Fibroblast of skin of scalp (primary cell): ENCODE data around the gene MRPS35.

Experiments
- DNase-seq: peaks from one replicate; pipeline ENCODE4 v3.0.0-alpha.2; 2013

Gene MRPS35

GRCh38 chr12:27772328-27773049, 61.9 kb downstream of the MRPS35 start:
- no peak for DNase-seq

DNA sequence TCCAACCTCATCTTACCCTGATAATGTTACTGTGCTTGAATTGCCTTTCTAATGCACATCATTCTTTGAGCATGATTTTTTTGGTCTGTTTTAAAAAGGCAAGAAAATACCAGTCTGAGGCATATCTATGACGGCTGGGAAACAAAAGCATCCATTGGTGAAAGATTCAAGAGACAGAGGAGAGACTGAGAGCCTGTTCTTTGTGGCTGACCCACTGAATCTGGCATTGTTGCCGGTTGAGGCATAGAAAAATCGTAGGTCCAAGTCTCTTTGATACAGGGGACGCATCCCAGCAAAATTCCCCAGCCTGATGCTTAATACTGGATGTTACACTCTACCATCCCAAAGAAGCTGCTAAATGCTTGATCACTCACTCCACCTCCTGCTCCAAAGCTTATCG, 66.5 kb downstream of the MRPS35 start:
- no peak for DNase-seq

DNA sequence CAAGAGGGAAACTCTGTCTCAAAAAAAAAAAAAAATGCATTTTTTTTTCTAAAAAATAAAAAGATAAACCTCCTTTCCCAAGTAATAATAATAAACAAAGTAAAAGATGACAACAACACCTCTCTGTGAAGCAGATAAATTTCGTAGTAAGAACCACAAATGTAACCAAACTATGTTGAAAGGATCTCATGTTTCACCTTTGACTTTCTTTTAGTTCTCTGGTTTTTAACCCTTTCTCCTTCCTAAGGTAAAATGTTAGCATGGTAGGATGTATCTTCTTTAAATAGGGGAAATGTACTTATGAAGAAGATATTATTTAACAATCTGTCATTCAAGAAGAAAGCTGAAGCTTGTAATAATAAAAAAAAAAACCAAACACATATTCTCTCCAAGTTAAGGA, 67.6 kb downstream of the MRPS35 start:
- no peak for DNase-seq

DNA sequence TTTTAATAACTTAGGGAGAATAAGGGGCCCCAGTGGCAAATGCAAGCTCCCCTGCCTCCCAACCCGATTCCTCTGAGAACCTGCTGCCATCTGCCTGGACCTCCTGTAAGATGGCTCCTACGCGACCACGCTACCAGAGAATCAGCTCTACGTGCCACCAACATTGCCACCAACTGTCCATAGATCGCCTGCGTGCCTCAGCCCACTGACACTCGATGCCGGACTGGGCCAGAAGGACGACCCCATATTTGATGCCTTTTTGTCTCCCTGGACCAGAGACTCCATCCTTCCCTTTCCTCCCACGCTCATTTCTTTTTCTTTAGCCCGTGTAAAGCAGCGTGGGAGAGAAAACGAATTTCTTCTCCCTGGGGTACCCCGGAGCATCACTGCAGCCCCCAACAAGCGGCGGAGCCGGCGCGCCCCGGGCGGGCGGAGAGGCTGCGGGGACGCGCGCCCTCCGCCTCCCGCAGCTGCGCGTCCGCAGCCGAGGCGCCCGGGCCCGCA, 68.8 kb downstream of the MRPS35 start:
- DNase-seq, result peak; percentile 38

GRCh38 chr12:27779920-27780611, 69.4 kb downstream of the MRPS35 start, which contains the start of the genes KLHL42 and MANSC4:
TSS of gene KLHL42 (plus strand) at chr12:27780233. CDS start at chr12:27780331, 98 bp downstream.
TSS of gene MANSC4 (minus strand) at chr12:27780236. CDS start at chr12:27771276, 8,960 bp downstream.
- DNase-seq, result peak; percentile 87

- DNase-seq, result peak; percentile 37
Measured at GRCh38 chr12:27780612-27781408, 70.2 kb downstream of the MRPS35 start.

GRCh38 chr12:27781680-27782079, 71.0 kb downstream of the MRPS35 start:
- peak; percentile 29 for DNase-seq

- DNase-seq, result no peak
Measured at GRCh38 chr12:27782481-27782880, 71.8 kb downstream of the MRPS35 start.

GRCh38 chr12:27785882-27786570, 75.4 kb downstream of the MRPS35 start:
- DNase-seq, result peak; percentile 56

- peak; percentile 20 for DNase-seq
Measured at GRCh38 chr12:27787559-27787958, 76.9 kb downstream of the MRPS35 start.

- DNase-seq, result no peak
Measured at GRCh38 chr12:27790179-27790578, 79.5 kb downstream of the MRPS35 start.

GRCh38 chr12:27794818-27795584, 84.4 kb downstream of the MRPS35 start:
- no peak for DNase-seq

GRCh38 chr12:27796128-27796527, 85.5 kb downstream of the MRPS35 start:
- DNase-seq, result no peak

DNA sequence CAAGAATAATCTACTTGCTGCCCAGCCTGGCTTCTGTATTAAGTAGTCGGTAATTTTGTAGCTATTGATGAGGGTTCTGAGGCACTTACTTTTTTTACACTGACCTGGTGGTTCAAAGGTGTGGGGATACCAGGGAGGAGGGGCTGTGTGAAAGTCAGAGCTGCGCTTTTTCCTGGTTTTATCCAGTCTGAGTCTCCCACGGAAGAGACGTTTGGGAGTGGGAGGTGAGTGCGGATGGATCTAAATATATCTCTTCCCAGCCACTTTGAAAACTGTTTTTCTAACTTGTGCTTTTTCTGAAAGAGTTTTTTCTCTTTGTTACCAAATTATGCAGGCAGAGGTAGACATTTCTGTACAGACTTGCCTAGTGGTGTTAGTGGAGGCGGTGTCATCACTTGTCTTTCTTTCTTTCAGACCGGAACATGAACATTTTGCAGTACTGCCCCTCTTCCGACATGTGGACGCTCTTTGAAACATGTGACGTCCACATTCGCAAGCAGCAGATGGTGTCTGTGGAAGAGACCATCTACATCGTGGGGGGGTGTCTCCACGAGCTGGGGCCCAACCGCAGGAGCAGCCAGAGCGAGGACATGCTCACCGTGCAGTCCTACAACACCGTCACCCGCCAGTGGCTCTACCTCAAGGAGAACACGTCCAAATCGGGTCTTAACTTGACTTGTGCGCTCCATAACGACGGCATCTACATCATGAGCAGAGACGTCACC, 86.8 kb downstream of the MRPS35 start:
- DNase-seq, result no peak

GRCh38 chr12:27800819-27801218, 90.2 kb downstream of the MRPS35 start:
- DNase-seq, result no peak

DNA sequence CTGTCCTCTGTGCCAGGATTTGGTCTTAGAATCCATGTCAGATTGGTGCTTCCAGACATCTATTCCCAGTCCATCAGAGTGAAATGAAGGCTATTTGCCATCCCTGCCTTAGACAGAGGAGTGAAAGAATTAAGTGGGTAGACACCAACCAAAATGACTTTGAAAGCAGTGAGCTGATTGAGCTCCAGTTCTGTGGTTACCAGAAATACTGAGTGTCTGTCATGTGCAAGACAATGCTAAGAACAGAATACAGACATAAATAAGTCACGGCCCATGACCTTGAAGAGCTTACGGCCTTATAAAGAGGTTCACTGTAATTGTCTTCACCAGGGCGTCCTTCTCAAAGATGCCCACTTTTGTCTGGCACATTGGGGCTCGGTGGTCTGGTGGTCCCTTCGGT, 91.0 kb downstream of the MRPS35 start:
- DNase-seq, result no peak

DNA sequence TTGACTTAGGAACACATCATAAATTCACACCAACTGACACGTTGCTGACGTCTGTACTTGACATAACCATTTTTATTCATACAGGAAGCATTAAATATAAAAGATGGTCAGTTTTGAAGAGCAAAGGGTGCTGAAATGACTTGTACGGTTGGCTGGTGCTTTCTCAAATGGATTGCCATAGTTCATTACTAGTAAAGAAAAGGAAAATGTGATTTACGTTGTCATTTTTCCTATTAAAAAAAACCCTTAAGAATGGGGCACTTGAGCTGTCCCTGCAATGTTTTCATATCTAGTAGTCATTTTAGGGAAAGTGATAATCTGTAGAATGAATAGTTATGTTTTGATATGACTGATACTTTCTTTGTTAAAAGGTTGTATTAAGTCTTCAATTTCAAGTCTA, 91.9 kb downstream of the MRPS35 start:
- DNase-seq, result no peak

GRCh38 chr12:27802936-27803335, 92.3 kb downstream of the MRPS35 start:
- no peak for DNase-seq

GRCh38 chr12:27805238-27805637, 94.6 kb downstream of the MRPS35 start:
- no peak for DNase-seq
